HCT116 (cell line): ENCODE measurements around the gene CSNK1D.

Experiments
- CTCF ChIP-seq, 3 experiments: fragments of 200-600 bp in 1 of 3; sonication (generic) in 1 of 3; IDR thresholded peaks in 2 of 3; conservative IDR thresholded peaks in 1 of 3; 2 replicates each; pipeline ENCODE4 v1.5.1; 2012 to 2017; ENCODE audit warnings: low read depth in 2 of 3, low read length in 2 of 3, antibody characterized with exemption in 1 of 3, borderline replicate concordance in 1 of 3, control low read depth in 1 of 3, mild to moderate bottlenecking in 1 of 3, mixed read lengths in 1 of 3, mixed run types in 1 of 3, moderate library complexity in 1 of 3; ENCODE audit not compliant: insufficient read depth in 1 of 3
- EZH2 ChIP-seq: fragments of 200-600 bp; sonication (generic); IDR thresholded peaks from 2 replicates; pipeline ENCODE4 v1.6.1; 2017; ENCODE audit warnings: antibody characterized with exemption, mixed run types
- MAX ChIP-seq: IDR thresholded peaks from 2 replicates; pipeline ENCODE4 v1.6.1; 2012
- POLR2AphosphoS5 ChIP-seq: IDR thresholded peaks from 2 replicates; pipeline ENCODE4 v1.6.1; 2011; ENCODE audit warnings: mild to moderate bottlenecking, low read depth, low read length, moderate library complexity
- REST ChIP-seq: IDR thresholded peaks from 2 replicates; pipeline ENCODE4 v1.6.1; 2012; ENCODE audit warnings: low read depth
- YY1 ChIP-seq: IDR thresholded peaks from 2 replicates; pipeline ENCODE4 v1.6.1; 2011; ENCODE audit warnings: low read length, low read depth, moderate library complexity, mild to moderate bottlenecking; ENCODE audit not compliant: insufficient replicate concordance; ENCODE audit errors: extremely low read depth
- ZNF274 ChIP-seq: fragments of 200-500 bp; sonication (Bioruptor generic); IDR thresholded peaks from 2 replicates; pipeline ENCODE4 v1.6.1; 2014; ENCODE audit warnings: mild to moderate bottlenecking, low read depth, low read length, inconsistent platforms

- TF ChIP-seq ZNF274: no peak
- TF ChIP-seq CTCF (IDR thresholded peaks at IDR 0.05 in 2 of 3, conservative IDR thresholded peaks at IDR 0.05 in 1 of 3; ENCODE audit: borderline replicate concordance in 1 of 3, insufficient read depth in 1 of 3, low read depth in 2 of 3, low read length in 2 of 3): no peak
- TF ChIP-seq EZH2: no peak
- TF ChIP-seq YY1: no peak
- TF ChIP-seq REST: no peak
- TF ChIP-seq MAX: no peak
- no peak for TF ChIP-seq POLR2AphosphoS5
Observed at GRCh38 chr17:82303944-82304808, 30.7 kb upstream of the CSNK1D start.
